Esophagus mucosa (tissue), 1 donor: ENCODE results near the gene FAM25A. TPM values are rescaled to one million over a fixed set of nuclear protein-coding genes. Genes with fewer than 3 reads are reported as not detected.

Source experiments
- ATAC-seq: fragments of 200-7000 bp; cut with Tn5 transposase; one replicate; pipeline ENCODE4 v1.9.1; 2020
- total RNA-seq: library from RNA; stranded (reverse); gene quantifications from one replicate; pipeline ENCODE4 v1.2.4, GENCODE V29; 2023
- donor health status: DM: yes; HTN: yes; CAD: no.

The FAM25A gene
- total RNA-seq, 1 donor from 2014 or later, result 29.4 TPM

GRCh38 chr10:87064651-87065050 is 44.6 kb downstream of the FAM25A start:
- ATAC-seq, result no peak

- ATAC-seq, result no peak
Observed at GRCh38 chr10:87066178-87066577, 46.1 kb downstream of the FAM25A start.

GRCh38 chr10:87066865-87067264 is 46.8 kb downstream of the FAM25A start:
- no peak for ATAC-seq

- ATAC-seq, result no peak
Observed at GRCh38 chr10:87068281-87068680, 48.2 kb downstream of the FAM25A start.

GRCh38 chr10:87072449-87072848 is 52.4 kb downstream of the FAM25A start:
- no peak for ATAC-seq

Other genes with a start within 250 kb of the FAM25A start
- gene MMRN2, start 62.7 kb upstream of the FAM25A start, total RNA-seq, result 9.0 TPM
- gene SNCG, start 61.7 kb upstream of the FAM25A start, total RNA-seq, result 8.2 TPM
- 46.1 TPM for gene ADIRF, start 51.8 kb upstream of the FAM25A start, total RNA-seq
- gene GLUD1, start 74.5 kb downstream of the FAM25A start, total RNA-seq, result 88.5 TPM
- gene SHLD2, start 74.9 kb downstream of the FAM25A start, total RNA-seq, result 17.7 TPM
- gene NUTM2A, start 205.2 kb downstream of the FAM25A start, total RNA-seq, result 0.40 TPM